VCaP (cell line): ENCODE measurements around the gene CCR5.

Experiments
- H3K27ac ChIP-seq: fragments of 450-650 bp; 2 replicates; pipeline ENCODE4 v1.5.1; 2017
- TF ChIP-seq, protein P1 (sequence below): fragments of 450-650 bp; conservative IDR thresholded peaks from 2 replicates; pipeline ENCODE4 v1.5.1; 2017; ENCODE audit warnings: mild to moderate bottlenecking, moderate library complexity

The CCR5 gene

DNA sequence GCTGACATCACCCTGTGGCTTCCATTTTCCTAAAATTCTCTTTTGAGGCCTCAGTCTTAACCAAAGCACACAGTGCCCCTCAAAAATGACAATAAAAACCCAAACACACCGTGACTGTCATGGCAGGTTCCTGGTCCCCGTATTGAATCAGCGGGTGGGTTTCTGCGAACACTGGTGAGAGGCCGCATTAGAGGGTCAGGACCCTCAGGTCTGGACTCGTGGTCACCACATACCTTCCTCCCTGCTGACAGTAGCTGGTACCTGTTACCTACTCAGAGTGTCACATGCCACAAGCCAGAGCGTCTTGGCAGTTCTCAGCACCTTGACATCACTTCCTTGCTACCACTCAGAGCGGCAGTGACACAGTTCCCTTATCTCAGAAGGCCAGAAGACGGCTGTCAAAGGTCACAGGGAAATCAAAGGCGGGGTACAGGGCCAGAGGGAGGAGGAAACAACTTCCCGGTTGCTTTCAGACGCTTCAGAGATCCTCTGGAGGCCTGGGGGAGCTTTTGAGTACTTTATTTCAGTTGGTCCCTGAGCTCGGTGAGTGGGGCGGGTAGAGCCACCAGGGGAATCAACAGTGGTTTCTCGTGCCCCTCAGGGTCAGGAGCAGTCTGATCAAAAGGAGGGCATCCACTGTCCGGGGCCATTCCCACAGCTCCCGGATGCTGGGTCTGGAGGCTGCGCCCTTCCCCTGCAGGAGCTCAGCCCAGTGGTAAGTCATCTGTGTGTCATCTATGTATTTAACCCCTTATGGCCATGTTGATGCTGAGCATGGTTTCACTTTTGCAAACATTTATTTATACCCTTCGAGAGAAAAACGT is 36.3 kb downstream of the CCR5 start, which contains the start of the genes CCR5AS and CCRL2:
Gene CCR5AS (minus strand): TSS at position 279 of the 824 bp plus-strand sequence.
Gene CCRL2 (plus strand): TSS at position 472 of the 824 bp plus-strand sequence. CDS start 821 bp downstream, outside the sequence.
- TF ChIP-seq, protein P1, sequence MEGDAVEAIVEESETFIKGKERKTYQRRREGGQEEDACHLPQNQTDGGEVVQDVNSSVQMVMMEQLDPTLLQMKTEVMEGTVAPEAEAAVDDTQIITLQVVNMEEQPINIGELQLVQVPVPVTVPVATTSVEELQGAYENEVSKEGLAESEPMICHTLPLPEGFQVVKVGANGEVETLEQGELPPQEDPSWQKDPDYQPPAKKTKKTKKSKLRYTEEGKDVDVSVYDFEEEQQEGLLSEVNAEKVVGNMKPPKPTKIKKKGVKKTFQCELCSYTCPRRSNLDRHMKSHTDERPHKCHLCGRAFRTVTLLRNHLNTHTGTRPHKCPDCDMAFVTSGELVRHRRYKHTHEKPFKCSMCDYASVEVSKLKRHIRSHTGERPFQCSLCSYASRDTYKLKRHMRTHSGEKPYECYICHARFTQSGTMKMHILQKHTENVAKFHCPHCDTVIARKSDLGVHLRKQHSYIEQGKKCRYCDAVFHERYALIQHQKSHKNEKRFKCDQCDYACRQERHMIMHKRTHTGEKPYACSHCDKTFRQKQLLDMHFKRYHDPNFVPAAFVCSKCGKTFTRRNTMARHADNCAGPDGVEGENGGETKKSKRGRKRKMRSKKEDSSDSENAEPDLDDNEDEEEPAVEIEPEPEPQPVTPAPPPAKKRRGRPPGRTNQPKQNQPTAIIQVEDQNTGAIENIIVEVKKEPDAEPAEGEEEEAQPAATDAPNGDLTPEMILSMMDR: no peak
- H3K27ac ChIP-seq: peak within 1 kb of the TSS; percentile 84

DNA sequence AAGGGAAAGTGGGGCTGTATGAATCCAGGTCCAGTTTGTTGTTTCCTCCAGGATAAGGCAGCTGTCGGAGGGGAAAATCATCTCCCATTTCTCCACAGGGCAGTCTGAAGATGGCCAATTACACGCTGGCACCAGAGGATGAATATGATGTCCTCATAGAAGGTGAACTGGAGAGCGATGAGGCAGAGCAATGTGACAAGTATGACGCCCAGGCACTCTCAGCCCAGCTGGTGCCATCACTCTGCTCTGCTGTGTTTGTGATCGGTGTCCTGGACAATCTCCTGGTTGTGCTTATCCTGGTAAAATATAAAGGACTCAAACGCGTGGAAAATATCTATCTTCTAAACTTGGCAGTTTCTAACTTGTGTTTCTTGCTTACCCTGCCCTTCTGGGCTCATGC is 37.2 kb downstream of the CCR5 start:
- peak overlapping the region; percentile 8; the same call in 1 of the 2 replicates for H3K27ac ChIP-seq
- TF ChIP-seq, protein P1: no peak

DNA sequence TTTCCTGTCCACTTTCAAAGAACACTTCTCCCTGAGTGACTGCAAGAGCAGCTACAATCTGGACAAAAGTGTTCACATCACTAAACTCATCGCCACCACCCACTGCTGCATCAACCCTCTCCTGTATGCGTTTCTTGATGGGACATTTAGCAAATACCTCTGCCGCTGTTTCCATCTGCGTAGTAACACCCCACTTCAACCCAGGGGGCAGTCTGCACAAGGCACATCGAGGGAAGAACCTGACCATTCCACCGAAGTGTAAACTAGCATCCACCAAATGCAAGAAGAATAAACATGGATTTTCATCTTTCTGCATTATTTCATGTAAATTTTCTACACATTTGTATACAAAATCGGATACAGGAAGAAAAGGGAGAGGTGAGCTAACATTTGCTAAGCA is 38.1 kb downstream of the CCR5 start:
- TF ChIP-seq, protein P1: no peak

DNA sequence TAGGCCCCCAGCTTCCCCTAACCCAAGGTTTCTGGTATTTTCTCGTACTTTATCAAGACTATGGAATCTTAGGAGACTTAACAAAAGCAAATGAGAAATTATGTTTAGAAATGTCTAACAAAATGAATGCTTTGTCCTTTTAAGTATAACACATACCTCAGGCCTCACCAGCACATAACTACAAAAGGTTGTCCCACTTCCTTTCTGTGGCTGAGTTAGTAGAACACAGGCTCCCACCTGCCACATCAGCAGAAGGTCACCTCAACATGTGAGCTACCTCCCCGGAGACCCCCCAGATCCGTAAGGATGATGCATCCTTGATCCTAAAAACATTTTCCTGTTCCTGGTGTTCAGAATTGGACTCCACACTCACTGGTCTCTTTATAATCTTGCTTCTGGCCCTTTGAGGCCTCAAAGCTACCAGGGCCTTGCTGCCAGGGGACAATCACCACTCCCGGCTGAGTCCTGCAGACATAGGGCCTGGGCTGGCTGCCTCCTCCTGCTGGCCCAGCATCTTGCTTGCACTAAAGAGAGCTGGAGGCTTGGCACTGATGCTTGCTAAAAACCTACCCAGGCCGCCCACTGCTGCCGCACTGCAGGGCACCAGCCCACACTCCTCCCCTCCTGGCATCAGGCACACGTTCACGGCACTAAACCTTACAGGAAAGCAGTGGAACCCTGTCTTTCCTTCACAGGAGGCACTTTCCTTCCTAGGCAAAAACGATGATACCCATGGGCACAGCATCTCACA is 39.2 kb downstream of the CCR5 start:
- no peak overlapping the region for H3K27ac ChIP-seq
- TF ChIP-seq, protein P1: no peak

More for the DNA sequence above, 38.1 kb downstream of the CCR5 start:
- H3K27ac ChIP-seq: no peak overlapping the region

DNA sequence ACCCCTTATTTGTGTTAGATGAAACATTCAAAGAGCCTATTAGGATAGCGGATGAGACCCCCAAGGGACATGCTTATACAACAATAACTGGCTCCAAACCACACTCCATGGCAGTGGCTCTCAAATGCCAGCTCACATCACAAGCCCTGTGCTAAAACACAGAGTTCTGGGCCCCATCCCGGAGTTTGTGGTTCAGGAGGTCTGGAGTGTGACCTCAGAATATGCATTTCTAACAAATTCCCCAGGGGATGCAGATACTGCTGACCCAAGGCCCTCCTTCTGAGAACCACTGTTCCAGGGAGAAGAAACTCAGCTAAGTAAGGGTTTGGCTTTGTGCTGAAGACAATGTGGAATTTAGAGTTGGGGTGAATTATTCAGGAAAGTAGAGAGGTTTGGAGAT is 39.9 kb downstream of the CCR5 start:
- TF ChIP-seq, protein P1: no peak
- no peak overlapping the region for H3K27ac ChIP-seq

DNA sequence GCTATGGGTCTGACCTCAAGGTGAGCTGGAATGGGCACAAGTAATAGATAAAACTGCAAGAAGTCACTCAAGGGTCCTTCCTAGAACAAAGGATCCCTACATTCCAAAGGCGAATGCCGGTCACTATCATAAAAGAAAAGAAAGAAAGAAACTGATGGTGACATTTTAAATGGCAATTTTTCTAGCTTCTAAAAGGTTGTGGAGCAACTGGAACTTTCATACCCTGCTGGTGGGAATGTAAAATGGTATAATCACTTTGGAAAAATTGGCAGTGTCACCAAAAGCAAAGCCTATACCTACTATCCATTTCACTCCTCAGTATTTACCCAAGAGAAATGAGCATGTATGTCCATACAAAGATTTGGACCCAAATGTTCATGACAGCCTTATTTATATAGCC is 40.5 kb downstream of the CCR5 start:
- TF ChIP-seq, protein P1: no peak
- H3K27ac ChIP-seq: no peak overlapping the region

DNA sequence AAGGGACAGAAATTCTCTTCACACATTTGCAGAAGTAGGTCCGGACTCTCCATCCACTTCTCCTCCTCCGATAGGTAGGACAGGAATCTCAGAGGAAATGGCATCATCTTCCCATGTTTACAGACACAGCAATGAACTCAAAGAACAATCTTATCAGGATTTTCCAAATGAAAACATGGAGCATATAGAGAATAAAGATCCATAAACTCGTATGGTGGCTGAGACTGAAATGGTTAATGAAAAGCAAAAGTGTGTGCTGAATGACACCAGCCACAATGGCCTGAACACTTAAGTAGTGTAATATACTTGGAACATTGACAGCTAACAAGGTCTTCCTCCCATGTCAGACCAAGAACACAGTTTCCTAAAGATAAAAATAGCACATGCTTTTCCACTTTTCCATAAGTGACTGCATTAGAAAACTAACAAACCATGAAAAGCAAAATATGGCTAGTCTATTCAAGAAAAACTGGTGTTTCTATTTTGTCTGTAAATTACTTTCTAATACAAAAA is 42.1 kb downstream of the CCR5 start:
- TF ChIP-seq, protein P1: no peak
- peak overlapping the region; percentile 10; the same call in 1 of the 2 replicates for H3K27ac ChIP-seq
